ENCODE measurements around the gene UNC13B.

The UNC13B gene

DNA sequence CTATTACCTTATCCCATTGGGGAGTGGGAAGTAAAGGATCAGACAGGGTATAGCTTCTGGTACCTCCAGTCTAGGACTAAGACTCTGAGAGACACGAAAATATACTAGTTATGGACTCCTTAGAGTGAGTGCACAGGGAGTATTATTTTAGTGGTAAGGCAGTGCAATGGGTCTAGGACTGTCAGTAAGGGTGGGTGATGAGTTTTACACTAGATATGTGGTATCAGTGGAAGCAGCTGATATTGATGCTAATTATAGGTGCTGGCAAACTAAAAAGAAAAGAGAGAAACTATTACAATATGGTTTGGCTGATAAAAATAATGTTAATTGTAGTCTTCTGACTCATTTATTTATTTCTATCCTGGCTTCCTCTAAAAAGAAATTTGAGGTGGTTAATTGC is 118.6 kb downstream of the UNC13B start:
- no peak for DNase-seq

DNA sequence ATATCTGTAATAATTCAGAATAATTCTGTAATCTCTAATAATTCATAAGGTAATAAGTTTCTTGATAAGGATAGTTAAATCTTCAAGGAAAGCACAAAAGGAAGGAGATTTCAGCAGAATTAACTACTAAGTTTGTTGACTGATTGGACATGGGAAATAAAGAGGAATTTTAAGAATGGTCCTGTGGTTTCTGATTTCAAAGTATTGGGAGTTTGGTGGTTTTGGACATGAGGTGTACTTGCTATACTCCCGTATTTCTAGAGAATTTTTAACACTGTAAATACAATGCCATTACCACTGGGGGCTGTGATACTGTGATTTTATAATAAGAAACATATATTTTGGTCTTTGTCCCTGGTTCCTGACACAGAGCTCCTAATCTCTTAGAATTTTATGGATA is 123.9 kb downstream of the UNC13B start:
- DNase-seq, result no peak

DNA sequence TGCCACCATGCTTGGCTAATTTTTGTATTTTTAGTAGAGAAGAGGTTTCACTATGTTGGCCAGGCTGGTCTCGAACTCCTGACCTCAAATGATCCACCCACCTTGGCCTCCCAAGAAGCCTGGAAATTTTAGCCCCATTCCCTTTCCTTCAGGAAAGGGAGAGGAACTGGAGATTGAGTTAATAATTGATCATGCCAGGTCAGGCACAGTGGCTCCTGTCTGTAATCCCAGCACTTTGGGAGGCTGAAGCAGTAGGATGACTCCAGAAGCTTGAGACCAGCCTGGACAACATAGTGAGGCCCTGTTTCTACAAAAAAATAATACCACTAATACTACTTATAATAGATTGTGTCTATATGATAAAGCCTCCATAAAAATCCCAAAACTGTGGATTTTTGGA is 124.6 kb downstream of the UNC13B start:
- DNase-seq, result no peak

DNA sequence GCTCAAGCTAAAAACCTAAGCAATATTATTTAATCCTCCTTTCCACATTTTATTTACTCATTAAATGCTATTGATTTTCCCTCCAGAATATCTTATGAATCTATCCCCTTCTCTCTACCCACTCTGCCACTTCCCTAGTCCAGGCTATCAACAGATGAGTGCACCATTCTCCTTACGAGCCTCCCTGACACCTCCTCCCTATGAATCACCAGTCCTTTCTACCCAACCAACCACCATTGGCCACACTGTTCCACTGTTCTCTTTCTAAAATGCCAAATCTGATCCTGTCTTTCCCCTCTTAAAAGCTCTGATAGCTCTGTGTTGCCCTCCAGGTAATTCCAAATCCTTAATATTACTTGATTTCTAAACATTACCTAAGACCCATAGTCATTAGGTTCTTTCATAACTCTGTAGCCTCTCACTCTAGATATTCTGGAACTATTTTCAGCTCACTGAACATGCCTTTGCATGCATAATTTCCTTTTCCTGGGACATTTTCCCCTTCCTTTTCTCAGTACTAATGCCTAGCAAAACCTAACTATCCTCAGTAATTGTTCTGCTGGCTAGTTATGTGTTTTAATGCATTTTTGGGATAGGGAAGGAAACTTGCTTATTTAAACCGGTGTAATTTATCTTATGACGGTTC is 126.3 kb downstream of the UNC13B start:
- DNase-seq, result no peak

DNA sequence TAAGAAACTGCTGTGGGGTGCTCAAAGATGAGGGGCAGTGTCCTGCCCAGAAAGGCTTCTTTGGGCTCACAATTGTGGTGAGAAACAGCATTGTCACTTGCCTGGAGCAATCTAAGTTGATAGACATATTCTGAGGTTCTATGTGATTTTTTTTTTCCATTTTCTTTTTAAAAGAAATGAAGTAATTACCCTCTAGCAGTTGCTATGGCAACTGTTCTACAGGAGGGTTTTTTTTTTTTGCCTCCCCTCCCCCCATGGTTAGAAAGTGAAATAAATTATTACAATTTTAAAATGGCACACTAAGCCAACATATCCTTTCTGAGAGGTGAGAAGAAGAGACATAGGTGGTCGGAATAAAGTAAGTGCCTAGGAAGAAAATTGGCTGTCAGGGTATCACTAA is 127.0 kb downstream of the UNC13B start:
- no peak for DNase-seq

DNA sequence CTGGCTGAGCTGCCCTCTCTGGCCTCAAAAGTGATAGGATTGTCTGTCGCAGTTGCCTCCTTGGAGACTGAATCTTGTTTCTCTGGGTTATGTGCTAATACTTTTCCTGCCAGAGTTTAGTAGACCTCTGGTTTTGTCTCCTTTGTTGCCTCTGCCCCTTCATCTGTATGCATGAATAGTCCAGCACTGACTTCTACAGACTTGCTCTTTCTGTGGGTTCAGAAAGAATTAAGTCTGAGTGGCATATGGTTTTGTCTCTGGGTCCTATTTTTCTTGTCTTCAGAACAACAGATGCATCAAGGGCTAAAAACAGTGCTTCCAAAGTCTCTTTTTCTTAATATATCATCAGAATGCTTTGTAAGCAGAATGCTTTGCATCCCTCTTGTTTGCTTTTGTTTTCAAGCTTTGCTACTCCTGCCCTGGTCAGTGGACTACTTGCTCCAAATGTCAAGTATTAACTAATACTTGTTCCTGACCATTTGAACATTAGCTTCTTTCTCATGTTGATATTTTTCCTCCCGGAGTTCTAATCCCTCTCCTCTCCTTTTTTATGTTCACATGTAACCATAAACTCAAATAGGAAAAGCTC is 131.7 kb downstream of the UNC13B start:
- no peak for DNase-seq

DNA sequence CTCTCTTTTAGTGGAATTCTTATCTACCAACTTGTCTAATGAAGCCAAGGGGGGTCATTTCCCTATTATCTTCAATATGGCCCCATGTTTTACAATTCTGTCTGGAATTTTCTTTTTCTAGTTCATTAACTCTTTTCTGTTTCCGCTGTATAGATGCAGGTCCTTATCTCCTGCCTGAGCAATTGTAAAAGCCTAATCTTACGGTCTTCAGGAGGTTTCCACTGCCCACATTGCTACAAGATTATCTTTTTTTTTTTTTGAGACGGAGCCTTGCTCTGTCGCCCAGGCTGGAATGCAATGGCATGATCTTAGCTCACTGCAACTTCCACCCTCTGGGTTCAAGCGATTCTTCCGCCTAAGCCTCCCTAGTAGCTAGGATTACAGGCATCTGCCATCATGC is 132.3 kb downstream of the UNC13B start:
- no peak for DNase-seq

DNA sequence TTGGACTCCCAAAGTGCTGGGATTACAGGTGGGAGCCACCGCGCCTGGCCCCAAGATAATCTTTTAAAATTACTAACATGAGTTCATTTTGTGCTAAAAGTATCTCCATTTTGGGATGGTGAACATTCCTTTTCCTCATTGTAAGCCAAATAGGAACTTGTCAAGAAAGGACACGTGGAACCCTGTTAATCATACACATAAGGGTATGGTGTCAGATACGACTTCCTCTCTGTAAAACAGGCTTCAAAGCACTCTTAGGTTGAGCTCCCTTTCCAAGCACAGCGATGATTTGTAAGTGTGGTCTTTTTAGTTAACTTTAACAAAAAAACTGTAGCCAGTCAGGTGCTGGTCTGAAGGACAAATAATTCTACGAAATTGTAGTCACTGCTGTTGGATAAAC is 132.7 kb downstream of the UNC13B start:
- DNase-seq, result no peak

DNA sequence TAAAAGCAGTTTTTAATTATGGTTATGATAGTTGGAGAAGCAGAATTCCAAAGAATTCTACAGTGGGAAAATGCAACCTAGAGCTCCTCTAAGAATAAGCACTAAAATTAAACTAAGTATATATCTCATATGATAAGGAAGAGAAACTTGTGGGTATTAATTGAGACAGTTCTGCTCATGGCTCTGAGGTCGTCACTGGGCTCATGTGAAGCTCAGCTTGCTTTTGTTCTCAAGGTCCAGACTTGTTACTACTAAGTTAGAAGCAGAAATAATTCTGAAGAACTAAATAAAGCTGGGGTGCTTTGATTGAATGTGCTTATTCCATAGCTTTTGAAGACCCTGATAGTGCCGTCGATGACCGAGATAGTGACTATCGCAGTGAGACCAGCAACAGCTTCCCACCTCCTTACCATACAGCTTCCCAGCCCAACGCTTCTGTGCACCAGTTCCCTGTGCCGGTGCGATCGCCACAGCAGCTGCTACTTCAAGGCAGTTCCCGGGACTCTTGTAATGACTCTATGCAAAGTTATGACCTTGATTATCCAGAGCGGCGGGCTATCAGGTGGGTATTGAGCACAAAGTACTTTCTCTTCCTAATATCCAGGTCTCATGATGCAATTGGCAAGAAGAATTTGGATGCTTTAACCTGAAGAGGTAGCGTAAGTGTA is 133.7 kb downstream of the UNC13B start:
- DNase-seq, result no peak

DNA sequence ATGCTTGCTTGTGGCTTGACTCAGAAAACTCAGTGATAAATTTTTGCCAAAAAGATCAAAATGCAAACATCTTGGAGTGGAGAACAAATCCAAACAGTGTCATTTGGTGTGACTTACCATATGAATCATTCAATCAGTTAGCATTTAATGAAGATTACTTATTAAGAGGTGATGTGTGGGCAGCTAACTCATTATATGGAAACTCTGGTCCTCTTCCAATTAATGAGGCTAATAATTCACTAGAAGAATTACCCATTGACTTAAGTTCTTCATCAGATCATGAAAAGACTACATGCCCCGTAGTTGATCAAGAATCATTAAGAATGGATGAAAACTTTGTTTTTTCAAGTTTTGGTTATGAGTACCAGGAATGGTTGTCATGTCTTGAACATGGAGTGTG is 141.8 kb downstream of the UNC13B start:
- DNase-seq, result no peak

DNA sequence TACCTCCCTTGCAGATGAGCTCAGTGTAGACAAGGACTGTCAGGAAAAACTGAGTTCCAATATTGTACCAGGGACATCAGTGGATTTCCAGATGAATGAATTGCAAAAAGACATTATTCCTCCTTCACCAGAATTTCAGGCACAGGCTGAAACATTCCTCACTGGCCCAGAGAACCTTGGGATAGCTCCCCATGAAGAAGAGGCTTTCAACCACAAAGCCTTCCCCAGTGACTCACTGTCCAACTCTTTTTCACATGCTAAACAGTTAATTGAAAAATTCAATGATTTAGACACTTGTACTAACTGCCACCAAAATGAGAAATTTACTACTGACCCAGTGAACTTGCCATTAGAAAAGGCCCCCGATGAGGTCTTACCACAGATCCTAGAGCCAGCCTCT is 144.5 kb downstream of the UNC13B start:
- DNase-seq, result no peak

DNA sequence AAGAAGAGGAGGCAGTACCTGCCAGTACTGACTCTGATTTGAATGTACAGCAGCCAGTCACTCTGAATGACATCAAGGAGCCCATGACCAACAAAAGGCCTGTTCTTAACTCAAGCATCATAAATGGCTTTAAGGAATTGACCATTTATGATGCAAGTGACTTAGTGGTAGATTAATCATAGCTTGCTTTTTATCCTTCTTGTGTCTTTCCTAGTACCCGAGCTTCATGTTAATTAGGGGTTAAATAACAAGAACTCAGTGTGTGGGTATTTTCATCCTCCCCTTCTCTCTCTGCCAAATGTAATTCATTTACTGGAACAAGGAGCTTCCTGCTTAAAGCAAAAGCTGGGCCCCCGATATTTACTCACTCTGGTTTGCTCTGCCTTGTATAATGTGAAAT is 146.5 kb downstream of the UNC13B start:
- DNase-seq, result no peak

DNA sequence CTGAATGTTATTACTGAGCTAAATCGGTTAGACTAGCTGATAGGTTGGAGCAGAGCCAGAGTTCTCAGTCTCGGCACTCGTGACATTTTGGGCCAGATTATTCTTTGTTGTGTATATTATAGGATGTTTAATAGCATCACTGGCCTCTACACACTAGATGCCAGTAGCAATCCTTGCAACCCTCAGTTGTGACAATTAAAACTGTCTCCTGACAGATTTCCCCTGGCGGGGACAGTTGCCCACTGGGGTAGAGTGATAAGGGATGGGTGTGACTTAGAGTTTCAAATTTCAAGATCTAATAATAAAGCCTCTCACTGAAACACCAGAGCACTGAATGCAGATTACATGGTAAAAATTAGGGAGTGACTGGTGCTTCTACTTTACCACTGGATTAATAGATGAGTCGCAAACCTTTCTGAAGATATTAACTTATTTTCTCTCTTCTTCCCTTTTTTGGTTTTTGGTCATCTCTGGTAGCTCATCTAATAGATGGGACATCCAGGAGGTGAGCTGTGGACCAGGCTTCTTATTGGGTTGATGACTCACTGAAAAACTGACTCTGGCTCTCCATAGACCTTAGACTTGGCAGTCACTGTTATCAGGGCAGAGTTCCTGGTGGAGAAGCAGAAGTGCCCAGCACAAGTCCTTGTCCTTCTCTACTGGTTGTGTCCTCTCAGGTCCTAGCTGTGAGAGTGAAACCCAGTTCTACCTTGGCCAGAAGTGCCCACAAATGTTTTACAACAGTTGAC is 150.3 kb downstream of the UNC13B start:
- DNase-seq, result no peak

DNA sequence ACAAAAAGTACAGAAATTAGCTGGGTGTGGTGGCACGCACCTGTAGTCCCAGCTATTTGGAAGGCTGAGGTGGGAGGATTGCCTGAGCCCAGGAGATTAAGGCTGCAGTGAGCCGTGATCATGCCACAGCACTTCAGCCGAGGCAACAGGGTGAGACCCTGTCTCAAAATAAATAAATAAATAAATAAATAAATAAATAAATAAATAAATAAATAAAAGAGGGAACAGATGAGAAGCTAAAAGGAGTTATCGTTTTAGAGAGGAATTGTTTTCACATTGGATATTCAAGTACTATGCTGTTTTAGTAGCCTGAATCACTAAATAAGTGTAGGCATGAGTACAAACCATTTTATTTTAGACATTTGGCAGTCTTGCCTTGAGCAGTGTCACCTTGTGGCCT is 151.7 kb downstream of the UNC13B start:
- no peak for DNase-seq

DNA sequence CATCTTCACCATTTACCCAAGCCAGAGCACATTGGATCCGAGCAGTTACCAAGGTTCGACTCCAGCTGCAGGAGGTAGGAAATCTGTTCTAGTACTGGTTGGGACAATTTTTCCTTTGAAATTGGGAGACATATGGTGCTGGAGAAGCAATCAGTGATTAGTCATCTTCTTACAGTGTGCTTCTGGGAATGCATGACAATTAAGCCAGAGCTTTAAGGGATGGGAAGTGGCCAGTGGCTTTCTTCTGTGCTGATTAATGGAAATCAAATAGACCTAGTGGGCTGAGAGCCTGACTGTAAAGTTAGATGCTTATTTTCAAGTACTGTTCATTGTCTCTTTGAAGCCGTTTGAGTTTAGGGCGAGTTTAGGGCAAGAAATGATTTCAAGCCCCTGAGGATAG is 152.1 kb downstream of the UNC13B start:
- no peak for DNase-seq

DNA sequence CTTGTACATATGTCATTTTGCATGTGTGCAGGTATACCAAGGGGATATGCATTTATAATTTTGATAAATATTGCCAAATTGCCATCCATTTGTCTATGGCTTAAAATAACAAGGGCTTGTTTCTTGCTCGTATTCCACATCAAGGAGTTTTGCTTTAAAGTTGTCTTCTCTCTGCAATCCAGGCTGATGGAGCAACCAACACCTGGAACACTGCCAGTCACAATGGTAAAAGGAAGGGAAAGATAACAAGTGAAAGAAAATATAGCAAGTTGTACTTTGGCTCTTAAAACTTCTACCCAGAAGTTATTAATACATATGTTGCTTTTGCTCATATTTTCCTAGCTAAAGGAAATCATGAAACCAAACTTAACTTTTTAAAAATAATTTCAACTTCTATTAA is 156.9 kb downstream of the UNC13B start:
- DNase-seq, result no peak

DNA sequence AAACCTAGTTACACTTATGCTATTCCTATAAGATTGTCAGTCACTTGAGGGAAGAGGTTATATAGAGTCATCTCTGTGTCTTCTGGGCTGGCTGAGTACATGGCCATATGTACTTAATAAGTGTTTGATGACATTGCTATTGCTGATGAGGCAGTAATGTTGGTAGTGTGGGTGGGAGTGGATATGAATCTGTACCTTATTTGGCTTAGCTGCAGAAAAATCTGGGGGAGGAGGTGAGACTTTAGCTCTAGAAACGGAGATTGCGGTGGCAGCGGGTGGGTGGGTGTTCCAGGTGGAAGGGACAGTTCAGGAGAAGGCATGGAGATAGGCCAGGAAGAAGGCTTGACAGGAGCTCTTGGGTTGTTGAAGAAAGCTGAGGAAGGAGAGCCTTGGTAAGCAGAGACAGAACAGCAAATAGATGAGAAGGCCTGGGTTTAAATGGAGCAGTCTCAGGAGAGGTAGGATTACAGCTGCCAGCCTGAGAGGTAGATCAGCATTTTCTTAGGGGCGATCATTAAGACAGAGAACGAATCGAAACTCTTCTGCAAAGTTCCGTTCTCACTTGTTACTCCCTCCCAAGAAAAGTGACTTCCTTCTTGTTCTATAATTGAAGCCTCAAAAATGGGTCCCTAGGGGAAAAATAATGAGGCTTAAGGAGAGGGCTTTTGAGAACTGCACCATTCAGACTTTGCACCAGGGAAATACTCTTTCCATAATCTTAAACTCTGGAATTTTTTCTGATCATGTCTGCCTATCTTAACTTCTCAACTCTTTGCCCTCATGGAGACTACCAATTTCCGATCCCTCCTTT is 160.5 kb downstream of the UNC13B start:
- no peak for DNase-seq

DNA sequence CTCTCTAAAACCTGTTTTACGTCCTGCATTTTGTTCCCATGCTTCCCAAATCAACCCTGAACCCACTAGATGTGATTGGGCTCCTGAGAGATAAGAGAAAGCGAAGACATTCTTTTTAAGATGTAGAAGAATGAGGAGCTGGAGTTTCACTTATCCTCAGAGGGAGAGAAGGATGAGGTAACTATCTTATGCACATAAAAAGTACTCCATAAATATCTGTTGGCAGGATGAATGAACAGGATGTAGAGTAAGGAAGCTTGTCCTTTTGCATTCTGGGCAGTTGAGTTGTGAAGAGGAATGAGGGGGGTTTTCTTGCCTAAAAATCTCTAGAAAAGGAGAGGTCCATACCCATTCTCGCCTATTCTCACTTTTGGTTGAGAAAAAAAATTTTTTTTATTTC is 163.2 kb downstream of the UNC13B start:
- no peak for DNase-seq

DNA sequence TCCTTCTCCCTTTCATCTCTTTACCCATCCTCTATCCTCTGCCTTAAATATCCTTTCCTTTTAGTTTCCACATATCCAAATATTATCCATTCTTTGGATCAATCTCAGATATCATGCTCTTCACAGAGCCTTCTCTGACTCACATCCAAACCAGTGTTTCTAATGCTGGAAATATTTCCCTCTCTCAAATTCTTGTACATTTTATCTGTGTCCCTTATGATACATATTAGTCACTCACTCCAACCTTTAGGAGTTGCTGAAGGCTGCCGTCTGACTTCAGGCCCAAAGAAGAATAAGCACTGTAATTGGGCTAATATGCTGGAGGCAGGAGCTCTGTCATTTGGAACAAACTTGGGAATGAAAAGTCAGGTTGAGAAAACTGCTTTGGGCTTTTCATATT is 171.7 kb downstream of the UNC13B start:
- DNase-seq, result no peak

DNA sequence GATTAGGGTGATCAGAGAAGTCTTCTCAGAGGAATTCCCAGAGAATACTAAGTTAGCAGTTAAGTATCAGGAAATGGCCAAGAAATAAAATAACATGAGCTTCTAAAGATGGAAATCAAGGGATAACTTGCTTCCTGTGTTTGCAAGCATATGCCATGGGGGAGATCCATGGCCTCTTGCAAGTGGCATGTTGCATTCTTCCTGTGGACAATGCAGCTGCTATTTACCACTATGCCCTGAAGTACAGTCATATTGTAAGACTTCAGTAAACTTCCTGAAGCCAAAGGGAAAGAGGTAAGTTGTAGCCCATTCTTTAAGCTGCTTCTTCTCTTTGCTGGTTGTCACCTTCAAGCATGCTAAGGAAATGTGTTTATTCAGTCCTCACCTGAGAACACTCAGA is 173.4 kb downstream of the UNC13B start:
- DNase-seq, result no peak

DNA sequence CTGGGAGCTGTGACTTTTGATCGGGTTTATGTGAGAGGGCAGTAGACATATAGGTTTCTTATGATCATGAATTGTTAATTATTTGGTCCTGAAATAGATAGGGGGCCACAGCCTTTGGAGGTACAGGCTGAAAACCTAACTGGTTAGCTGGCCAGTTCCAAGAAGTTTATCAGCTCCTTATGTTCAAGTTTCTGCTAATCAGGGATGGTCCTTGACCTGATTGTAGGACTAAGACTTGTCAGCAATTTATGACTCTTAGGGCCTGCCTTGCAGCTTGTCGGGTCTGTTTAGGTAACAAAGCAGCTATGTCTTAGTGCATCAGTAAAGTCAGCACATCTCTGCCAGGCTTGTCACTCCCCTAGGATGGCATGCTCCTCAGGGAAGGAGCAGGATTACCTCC is 176.3 kb downstream of the UNC13B start:
- DNase-seq, result no peak

DNA sequence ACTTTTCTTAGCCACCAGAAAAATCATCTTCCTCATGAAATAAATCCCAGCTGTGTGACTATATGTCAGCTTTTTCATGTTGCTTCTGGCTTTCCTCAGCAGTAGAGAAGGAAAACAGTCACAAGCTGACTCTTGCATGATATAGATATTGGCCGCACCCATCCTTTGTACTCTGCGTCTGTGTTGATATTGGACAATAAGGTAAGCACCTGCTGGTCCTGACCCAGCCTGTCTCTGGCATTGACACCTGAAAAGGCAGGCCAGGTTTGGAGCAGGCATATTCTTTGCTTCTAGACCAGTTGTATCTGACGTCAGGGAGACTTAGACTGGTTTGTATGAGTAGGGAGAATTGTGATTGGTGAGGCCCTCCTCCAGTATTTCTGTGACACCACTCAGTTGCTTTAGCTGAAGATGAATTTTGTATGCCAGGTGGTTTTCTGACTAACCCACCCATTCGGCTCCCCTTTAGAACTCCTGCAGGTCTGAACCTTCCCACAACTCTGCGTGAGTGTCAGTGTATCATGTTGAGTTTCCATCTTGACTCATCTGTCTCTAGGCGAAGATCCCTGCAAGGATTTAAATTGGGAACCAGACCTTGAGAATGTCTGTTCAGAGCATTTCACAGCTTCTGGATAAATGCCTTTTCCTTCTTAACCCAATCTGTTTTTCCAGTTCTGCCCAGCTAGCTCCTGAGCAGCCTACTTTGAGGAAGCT is 176.9 kb downstream of the UNC13B start:
- DNase-seq, result no peak

DNA sequence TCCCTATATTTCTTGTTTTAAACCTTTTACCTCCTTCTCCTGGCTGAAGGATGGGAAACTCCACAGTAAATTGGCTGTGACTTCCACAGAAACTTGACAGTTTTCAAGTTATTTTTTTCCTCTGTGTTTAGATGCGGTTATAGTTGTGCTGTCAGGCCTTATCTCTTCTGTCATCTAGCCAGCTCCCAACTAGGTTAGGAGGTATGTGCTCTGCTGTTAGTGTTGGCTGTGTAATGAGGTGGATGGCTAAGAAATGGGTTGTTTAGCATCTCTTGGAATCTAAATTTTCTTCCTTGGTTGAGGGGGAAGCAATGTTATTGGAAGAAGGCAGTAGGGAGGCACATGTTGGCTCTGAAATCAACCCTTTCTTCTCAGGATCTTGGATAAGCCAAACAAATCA is 178.2 kb downstream of the UNC13B start:
- DNase-seq, result no peak

All from activated CD4-positive, alpha-beta T cell treated with anti-CD3 and anti-CD28 coated beads for 1 hour (primary cell).